ENCODE results near the gene RBM10. TPM values are rescaled to one million over a fixed set of nuclear protein-coding genes. Genes with fewer than 3 reads are reported as not detected.
"Not testable (repeated sequence)": the region's sequence is repeated elsewhere in the genome, so short reads cannot be mapped to it uniquely, and the experiment has no call there.

Gene RBM10
- 87.7 and 89.2 TPM in 2 replicates for total RNA-seq
- long read RNA-seq, transcript RBM10-203 (24 exons, 3,747 nt): major isoform, 8 of 37 reads
- long read RNA-seq, partial matches to known transcripts: 17 of 37 reads
- long read RNA-seq, other reads (novel, unspliced or antisense): 10 of 37 reads

- Mint-ChIP-seq H3K27ac (ENCODE audit: unreplicated experiment) (peak within 1 kb of the TSS; percentile 99), H3K36me3 (ENCODE audit: low read depth) (peaks cover 14% of the 10 kb centered on the region), H3K27me3 (ENCODE audit: low read depth) (peaks cover 2% of the 10 kb centered on the region), H3K4me1 (peaks cover 14% of the 10 kb centered on the region), H3K9me3 (no peaks in the 10 kb centered on the region), H3K4me3 (peak within 1 kb of the TSS; percentile 100)
- peak; percentile 77 for DNase-seq (ENCODE audit: low read depth, low spot score)
- TF ChIP-seq CTCF (conservative IDR thresholded peaks at IDR 0.05): peak; percentile 71
Measured at GRCh38 chrX:47144626-47145394, at the start of gene RBM10, which contains the start of gene NDUFB11. TSS of gene RBM10 (plus strand) at chrX:47145221. CDS start at chrX:47147482, 2,261 bp downstream. TSS of gene NDUFB11 (minus strand) at chrX:47144702. CDS start at chrX:47144679, 23 bp downstream.

GRCh38 chrX:47097018-47097417 lies 48.0 kb upstream of the RBM10 start:
- Mint-ChIP-seq H3K9me3 (peaks cover 7% of the 10 kb centered on the region), H3K27ac (ENCODE audit: unreplicated experiment) (no peak overlapping the region), H3K27me3 (ENCODE audit: low read depth) (no peaks in the 10 kb centered on the region), H3K4me1 (no peaks in the 10 kb centered on the region), H3K36me3 (ENCODE audit: low read depth) (peaks cover 9% of the 10 kb centered on the region), H3K4me3 (no peak overlapping the region)
- TF ChIP-seq CTCF (conservative IDR thresholded peaks at IDR 0.05): no peak
- DNase-seq (ENCODE audit: low read depth, low spot score): no peak

- Mint-ChIP-seq H3K4me1 (no peaks in the 10 kb centered on the region), H3K36me3 (ENCODE audit: low read depth) (peaks cover 9% of the 10 kb centered on the region), H3K9me3 (peaks cover 7% of the 10 kb centered on the region), H3K27me3 (ENCODE audit: low read depth) (no peaks in the 10 kb centered on the region), H3K4me3 (no peak overlapping the region), H3K27ac (ENCODE audit: unreplicated experiment) (no peak overlapping the region)
- no peak for TF ChIP-seq CTCF (conservative IDR thresholded peaks at IDR 0.05)
- DNase-seq (ENCODE audit: low read depth, low spot score): no peak
Measured at GRCh38 chrX:47098338-47099094, 46.5 kb upstream of the RBM10 start.

- H3K27me3 Mint-ChIP-seq (ENCODE audit: low read depth): no peaks in the 10 kb centered on the region
- H3K27ac Mint-ChIP-seq (ENCODE audit: unreplicated experiment): no peak overlapping the region
- TF ChIP-seq CTCF (conservative IDR thresholded peaks at IDR 0.05): no peak
- H3K9me3 Mint-ChIP-seq: peaks cover 10% of the 10 kb centered on the region
- H3K4me1 Mint-ChIP-seq: no peaks in the 10 kb centered on the region
- peaks cover 12% of the 10 kb centered on the region for H3K36me3 Mint-ChIP-seq (ENCODE audit: low read depth)
- no peak for DNase-seq (ENCODE audit: low read depth, low spot score)
- no peak overlapping the region for H3K4me3 Mint-ChIP-seq
Measured at GRCh38 chrX:47101206-47101605, 43.8 kb upstream of the RBM10 start.

- not testable (repeated sequence) for H3K9me3 Mint-ChIP-seq; H3K27ac Mint-ChIP-seq (ENCODE audit: unreplicated experiment); H3K36me3 Mint-ChIP-seq (ENCODE audit: low read depth); H3K4me1 Mint-ChIP-seq; H3K27me3 Mint-ChIP-seq (ENCODE audit: low read depth); H3K4me3 Mint-ChIP-seq; DNase-seq (ENCODE audit: low read depth, low spot score)
Measured at GRCh38 chrX:47110936-47111615, 33.9 kb upstream of the RBM10 start.
